NCI-H82 treated with DMSO at 0.1 percent for 48 hours (cell line): Measurements from ENCODE around the gene TGFB1I1.
"Not testable (repeated sequence)": the region's sequence is repeated elsewhere in the genome, so short reads cannot be mapped to it uniquely, and the experiment has no call there.

Source experiments
- DNase-seq: peaks from one replicate; lab custom pipeline; 2025; ENCODE audit not compliant: unreplicated experiment; lab: John Stamatoyannopoulos, UW

The TGFB1I1 gene

DNA sequence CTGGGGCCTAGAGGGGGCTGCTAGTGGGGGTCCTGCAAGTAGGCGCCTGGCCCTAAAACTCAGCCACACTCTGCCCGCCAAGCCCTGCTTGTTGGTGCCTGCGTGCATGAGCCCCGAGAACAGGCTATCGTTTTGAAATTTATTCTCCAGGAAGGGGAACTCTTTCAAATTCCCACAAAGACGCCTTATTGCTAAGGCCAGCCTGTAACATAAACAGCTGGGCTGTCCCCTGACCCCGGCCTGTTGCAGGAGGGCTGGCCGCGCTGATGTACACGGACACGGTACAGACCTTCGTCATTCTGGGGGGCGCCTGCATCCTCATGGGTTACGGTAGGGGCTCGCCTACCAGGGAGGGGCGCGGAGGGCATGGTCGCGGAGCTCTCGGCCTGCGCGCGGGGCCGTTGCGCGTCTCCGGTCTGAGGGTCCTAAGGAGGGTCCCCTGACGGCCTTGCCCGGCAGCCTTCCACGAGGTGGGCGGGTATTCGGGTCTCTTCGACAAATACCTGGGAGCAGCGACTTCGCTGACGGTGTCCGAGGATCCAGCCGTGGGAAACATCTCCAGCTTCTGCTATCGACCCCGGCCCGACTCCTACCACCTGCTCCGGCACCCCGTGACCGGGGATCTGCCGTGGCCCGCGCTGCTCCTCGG, 15.2 kb downstream of the TGFB1I1 start:
- DNase-seq: no peak

DNA sequence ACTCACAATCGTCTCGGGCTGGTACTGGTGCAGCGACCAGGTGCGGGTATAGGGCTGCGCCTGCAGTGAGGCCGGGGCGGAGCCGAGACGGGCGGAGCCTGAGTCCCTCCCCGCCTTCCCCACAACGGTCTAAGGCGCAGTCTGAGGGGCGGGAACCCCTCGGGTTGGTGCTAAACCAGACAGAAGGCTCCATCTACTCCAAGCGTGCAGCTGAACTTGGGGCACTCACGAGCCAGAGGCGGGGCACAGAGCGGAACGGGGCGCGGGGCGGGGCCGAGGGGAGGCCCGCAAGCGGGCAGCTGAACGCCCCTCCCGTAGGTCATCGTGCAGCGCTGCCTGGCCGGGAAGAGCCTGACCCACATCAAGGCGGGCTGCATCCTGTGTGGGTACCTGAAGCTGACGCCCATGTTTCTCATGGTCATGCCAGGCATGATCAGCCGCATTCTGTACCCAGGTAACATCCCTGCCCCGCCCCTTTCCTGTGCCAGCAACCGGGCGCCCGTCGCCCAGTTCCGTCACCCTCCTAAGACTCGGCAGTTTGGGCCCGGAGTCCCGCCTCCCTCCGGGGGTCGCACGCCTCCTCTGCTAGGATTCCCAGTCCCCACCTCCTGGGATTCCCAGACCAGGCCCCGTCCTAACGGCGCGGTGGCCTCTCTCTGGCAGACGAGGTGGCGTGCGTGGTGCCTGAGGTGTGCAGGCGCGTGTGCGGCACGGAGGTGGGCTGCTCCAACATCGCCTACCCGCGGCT, 15.9 kb downstream of the TGFB1I1 start:
- DNase-seq: no peak

DNA sequence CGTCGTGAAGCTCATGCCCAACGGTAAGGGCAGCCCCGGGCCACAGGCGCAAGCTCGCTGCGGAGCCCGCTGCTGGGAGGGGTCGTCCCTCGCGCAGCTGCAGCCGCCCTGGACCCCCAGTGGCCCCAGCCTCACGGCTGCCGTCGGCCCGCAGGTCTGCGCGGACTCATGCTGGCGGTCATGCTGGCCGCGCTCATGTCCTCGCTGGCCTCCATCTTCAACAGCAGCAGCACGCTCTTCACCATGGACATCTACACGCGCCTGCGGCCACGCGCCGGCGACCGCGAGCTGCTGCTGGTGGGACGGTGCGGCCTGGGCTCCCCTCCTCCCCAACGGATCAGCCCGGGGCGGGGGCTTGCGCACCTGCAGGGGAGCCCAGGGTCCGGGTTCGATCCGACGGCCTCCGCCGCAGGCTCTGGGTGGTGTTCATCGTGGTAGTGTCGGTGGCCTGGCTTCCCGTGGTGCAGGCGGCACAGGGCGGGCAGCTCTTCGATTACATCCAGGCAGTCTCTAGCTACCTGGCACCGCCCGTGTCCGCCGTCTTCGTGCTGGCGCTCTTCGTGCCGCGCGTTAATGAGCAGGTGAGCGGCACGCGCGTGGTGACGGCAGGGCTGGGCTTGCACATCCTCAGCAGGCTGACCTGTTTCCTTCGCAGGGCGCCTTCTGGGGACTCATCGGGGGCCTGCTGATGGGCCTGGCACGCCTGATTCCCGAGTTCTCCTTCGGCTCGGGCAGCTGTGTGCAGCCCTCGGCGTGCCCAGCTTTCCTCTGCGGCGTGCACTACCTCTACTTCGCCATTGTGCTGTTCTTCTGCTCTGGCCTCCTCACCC, 16.7 kb downstream of the TGFB1I1 start:
- DNase-seq: no peak

DNA sequence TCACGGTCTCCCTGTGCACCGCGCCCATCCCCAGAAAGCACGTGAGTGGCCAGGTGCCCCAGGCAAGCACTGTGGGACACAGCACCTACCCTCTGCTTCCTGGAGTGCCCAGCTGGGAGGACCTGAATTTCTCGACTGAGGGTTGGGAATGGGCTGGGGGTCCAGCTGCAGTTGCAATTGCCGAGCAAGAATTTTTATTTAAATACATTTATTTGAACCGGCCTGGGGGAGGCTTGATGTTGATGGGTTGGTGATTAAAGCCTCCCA, 17.3 kb downstream of the TGFB1I1 start:
- no peak for DNase-seq

DNA sequence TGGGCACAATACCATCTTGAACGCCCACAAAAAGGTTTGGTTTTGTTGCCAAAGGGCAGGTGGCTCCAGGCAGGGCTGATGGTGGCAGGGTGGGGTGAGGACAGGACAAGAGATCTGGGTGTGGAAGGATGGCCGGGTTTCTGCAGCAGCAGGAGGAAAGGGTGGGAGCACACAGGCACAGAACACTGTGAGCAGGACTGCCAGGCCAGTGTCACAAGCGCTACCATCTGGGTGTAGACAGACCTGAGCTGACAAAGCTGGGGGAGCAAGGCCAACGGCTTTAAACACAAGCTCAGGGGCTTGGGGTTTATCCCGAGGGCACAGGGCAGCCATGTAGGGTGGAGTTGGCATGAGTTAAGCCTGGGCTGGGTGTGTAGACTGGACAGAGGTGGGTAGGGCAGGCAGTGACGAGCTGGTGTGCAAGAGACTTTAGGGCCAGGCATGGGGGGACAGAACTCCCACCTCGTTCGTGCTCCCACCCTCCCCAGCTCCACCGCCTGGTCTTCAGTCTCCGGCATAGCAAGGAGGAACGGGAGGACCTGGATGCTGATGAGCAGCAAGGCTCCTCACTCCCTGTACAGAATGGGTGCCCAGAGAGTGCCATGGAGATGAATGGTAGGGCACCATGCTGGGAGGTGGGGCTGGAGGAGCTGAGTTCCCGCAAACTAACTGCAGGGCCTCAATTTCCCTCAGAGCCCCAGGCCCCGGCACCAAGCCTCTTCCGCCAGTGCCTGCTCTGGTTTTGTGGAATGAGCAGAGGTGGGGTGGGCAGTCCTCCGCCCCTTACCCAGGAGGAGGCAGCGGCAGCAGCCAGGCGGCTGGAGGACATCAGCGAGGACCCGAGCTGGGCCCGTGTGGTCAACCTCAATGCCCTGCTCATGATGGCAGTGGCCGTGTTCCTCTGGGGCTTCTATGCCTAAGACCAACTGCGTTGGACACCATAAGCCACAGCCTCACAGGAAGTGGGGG, 17.9 kb downstream of the TGFB1I1 start:
- DNase-seq: no peak

DNA sequence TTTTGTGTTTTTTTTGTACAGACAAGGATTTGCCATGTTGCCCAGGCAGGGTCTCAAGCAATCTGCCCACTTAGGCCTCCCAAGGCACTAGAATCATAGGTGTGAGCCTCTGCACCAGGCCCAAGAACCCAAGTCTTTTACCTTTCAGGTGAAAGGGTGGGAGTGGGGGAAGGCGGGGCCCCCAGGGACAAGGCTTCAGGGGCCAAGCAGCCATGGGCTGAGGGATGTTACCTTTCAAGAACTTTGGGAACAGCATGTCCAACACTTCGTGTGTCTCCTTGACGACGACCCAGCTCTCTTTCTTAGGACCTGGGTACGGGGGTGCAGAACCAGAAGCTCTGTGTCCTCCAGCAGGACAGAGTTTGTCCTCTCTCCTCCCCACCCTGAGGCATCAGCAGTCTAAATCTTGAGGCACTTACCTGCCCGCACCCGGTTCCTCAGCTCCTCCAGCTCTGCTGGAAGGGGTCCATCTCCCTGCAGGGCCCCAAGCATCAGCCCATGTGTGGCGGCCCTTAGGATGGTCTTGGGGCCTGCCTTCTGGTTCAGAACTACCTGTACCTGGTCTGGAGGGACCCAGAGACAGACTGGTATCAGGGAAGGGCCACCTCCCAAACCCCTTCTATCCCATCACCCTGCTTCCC, 19.9 kb downstream of the TGFB1I1 start:
- DNase-seq: no peak

DNA sequence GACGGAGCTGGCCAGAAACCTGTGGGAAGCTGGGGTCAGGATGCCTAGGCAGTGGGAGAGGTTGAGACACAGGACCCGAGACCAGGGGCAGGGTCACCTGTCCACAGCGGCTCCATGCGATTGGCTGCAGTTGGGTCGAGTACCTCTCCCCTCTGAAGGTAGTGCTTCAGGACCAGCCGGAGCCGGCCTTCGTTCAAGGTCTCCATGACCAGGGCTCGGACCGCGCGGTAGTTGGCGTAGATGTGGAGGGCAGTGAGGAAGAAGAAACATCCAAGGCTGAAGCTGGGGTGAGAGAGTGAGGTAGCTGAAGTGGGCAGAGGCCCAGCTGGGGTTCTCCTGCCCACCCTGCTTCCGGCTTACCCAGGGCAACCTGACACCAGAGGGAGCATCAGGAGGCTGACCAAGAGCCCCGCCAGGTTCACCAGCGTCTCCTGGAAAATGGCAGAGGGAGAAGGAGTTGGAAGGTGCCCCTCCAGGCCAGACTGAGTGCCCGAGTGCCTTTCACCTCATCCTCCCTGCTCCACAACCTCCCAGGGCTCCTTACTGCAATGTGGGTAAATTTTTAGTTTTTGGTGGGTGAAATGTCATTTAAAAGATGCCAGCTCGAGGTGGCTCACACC, 21.7 kb downstream of the TGFB1I1 start:
- DNase-seq: no peak

DNA sequence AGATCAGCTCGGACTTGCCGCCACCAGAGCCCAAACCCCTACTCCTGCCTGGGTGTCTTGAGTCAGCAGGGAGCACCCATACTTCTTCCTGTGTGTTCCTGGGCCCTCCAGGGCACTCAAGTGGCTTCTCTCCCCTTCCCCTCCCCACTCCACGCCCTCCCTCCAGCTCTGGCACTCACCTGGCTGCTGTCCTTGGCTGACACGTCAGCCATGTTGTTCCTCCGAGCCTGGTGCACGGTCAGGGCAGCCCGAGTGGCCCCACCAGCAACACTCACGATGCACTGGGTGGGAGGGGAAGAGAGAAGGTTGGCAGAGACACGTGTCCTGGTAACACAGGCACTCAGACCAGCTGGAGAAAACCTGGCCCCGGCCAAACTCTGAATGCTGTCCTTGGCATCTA, 24.7 kb downstream of the TGFB1I1 start:
- no peak for DNase-seq

DNA sequence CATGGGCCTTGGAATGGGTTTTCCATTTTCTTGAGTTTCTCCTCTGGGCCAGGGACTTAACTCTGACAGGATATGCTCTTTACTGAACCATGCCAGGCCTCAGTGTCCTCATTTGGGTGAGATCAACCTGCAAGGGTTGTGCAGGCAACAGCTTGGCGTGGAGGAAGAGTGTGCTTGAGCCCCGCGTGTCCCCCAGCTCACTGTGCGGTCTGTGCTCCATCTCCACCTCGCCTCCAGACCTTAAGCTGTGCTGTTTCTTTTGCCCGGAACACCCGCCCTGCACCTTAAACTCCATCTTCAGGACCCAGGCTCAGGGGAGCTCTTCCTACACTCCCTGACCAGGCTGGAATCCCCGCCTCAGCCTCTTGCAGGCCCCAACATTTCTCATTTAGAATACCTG, 26.5 kb downstream of the TGFB1I1 start:
- no peak for DNase-seq

DNA sequence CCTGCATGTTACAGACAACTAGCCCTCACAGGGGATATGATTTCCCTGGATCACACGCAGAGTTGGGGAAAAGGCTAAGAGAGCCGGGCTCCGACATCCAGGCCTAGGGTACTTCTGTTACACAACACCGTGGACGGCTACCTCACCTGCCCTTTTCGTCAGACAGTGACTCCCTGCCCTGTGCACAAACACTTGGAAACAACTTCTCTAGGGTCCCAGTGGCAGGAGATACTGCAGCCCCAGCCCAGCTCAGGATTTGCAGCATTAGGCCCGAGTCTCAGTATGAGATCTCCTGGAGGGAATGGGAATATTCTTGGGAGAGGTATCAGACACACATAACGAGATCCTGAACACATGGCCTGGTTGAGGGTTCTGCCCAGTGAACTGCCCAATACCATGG, 28.0 kb downstream of the TGFB1I1 start:
- DNase-seq: no peak

DNA sequence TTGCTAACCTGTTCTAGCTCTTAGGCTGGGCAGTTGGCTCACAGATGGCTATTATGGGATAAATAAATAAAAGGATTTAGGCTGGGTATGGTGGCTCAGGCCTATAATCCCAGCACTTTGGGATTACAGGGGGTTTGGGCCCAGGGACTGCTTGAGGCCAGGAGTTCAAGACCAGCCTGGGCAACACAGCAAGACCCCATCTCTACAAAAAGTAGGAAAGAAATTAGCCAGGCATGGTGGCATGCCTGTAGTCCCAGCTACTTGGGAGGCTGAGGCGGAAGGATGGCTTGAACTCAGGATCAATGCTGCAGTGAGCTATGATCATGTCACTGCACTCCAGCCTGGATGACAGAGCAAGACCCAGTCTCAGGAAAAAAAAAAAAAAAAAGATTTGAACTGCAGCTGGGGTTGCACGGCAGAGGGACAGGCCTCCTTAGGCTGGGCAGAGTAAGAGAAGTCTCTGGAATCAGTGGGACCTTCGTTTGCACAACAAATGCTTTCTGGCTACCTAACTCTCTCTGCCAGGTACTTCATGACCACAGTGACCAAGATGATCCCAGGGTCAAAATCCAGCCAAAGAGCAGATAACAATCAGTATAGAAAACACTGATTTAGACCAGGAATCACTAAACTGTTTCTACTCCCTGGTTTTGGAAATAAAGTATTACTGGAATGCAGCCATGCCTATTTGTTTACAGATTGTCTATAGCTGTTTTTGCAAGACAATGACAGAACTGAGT, 29.4 kb downstream of the TGFB1I1 start:
- peak; percentile 3 for DNase-seq

DNA sequence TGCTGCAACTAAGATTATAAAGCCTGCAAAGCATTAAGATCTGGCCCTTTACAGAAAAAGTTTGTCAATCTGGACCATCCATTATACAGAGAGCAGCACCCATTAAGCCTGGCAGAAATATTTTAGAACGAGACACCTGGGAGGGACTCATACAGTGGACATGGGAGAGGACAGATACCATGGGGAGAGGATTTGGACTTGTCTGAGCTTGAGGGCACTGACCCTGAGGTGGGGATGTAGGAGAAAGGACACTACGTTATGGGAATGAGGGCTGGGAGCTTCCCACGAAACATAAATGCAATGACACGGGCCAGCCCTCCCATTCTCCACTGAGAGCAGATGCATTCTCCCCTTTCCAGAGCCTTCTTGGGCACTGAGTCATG, 30.0 kb downstream of the TGFB1I1 start:
- no peak for DNase-seq

DNA sequence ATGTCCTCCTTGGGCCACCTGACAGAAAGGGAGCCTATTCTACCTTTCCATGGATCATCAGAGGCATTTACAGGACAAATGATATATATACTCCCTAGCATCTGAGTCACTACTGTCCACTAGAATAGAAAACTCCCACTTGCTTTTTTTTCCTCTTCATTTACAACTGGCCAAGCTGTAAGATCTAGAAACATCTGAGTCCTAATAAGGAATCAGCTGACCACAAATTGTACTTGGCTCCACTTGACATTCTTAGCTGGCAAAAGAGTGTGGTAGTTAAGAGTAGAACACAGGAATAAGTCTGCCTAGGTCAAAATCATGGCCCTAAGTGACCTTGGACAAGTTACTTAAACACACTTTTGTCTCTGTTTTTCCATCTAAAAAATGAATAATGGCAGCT, 31.0 kb downstream of the TGFB1I1 start:
- no peak for DNase-seq

DNA sequence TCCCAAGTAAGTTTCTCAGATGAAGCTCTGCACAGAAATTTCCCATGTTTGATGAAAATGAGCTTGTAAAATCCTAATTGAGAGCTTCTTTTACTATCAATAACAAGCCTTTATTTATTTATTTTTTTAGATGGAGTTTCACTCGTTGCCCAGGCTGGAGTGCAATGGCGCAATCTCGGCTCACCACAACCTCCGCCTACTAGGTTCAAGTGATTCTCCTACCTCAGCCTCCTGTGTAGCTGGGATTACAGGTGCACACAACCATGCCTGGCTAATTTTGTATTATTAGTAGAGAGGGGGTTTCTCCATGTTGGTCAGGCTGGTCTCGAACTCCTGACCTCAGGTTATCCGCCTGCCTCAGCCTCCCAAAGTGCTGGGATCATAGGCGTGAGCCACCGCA, 31.6 kb downstream of the TGFB1I1 start:
- not testable (repeated sequence) for DNase-seq

DNA sequence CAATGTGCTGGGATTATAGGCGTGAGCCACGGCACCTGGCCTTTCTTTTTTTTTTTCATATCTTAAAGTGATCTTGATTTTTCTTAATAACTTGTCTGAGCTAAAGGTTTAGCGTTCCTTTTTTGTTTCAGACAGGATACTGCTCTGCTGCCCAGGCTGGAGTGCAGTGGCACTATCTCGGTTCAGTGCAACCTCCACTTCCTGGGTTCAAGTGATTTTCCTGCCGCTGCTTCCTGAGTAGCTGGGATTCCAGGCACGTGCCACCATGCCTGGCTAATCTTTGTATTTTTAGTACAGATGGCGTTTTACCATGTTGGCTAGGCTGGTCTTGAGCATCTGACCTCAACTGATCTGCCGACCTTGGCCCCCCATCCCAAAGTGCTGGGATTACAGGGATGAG, 32.2 kb downstream of the TGFB1I1 start:
- DNase-seq: no peak

DNA sequence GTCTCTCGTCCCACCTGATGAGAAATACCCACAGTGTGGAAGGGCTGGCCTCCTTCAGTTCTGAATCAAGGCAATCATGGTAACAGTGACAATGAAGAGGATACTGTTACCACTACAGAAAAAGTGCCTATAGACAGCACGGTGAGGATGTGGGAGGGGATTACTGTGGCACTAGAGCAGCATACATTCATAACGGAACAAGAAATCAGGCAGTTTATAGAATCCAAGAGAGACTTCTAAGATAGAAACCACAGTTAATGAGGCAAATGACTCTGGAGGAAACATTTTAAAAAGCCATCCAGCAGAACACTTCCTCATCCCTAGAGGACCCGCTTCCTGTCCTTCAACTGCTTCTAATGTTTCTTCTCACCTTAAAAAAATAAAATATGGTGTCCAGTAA, 33.5 kb downstream of the TGFB1I1 start:
- DNase-seq: no peak

DNA sequence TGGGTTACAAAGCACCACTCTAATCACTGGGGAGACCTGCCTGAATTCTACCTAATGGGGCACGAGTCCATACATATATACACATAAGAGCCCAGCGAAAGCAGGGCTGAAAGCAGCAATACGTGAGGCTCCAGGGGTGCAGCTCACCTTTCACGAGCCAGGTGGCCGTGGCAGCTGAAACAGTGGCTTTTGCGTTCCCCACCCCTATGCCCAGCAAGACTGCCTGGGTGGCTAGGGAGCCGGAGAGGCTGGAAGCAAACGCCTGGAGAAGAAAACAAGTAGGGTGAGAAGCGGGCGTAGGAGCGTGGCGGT, 35.6 kb downstream of the TGFB1I1 start:
- DNase-seq: no peak

DNA sequence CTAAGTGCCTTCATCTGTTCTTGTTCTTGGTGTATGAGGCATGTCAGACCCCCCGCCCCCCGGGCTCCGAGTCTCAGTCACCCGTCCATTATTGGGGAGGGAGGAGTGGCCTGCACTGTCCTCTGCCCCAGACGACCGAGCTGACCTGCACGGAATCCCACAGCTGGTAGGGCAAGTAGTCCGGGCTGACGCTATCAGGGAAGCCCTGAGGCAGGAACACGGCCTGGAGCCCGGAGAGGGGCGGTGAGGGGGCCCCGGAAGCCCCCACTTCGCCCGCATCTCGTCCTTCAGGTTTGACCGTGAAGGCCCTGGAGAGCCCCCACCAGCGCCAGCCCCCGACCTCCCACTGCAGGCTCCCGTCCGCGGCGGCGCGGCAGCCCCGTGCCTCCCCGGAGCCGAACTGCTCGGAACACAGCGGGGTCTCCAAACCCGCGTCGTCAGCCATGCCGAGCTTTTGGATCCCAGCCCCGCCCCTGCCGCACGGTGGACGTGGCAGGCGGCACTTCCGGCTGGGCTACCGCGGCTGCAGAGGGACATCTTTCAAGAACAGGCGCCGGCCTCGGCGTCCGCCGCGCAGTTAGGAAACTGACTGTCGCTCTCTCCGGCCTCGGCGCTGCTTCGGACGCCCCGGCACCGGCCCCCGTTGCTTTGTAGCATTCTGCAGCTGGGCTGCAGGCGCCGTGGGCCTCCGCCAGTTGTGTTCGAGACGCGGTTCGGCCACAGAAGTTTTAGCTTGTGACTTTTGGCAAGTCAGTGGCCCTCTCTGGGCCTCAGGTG, 36.2 kb downstream of the TGFB1I1 start, which contains the start of gene RUSF1:
Gene RUSF1 (minus strand): TSS at position 463 of the 777 bp plus-strand sequence. CDS start 18 bp downstream, at position 445.
- DNase-seq: peak; percentile 18

DNA sequence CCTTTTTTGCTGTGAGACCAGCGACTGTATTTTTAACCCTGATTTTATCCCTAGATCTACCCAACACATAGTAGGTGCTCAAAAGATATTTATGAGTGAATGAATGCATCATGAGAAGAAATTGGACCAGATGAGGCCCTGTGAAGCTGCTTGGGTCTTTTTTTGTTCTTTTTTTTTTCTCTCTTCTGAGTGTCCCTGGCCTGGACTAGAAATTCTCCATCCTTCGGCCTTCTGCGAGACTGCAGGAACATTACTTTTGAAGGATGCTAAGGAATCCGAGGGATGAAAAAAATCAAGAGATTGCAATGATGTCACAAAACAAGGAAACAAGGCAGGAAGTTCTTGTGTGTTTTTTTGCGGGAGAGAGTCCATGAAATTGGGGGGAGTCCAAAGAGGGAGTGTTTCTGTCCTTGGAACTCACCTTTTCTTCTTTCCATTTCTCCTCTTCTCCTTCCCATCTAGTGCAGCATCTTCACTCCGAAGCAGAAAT, 36.8 kb downstream of the TGFB1I1 start:
- no peak for DNase-seq
